Stimulated activated CD8-positive, alpha-beta memory T cell treated with anti-CD3 and anti-CD28 coated beads, Interleukin-7, amount 100 ng/mL, for 1 hour (primary cell): ENCODE data around the gene OAT.

Source experiments
- DNase-seq, 2 donors: peaks; one replicate each; pipeline ENCODE4 v3.0.0-alpha.2; 2020; ENCODE audit warnings: low read depth in 2 of 2

The OAT gene

GRCh38 chr10:124418726-124419501, at the start of gene OAT:
OAT (minus strand) TSS chr10:124418923; CDS start chr10:124412171, 6,752 bp downstream.
- DNase-seq = peak; percentile 89 to 92

- DNase-seq = no peak
Observed at GRCh38 chr10:124467165-124467564, 48.4 kb upstream of the OAT start.

GRCh38 chr10:124465777-124466488, 47.2 kb upstream of the OAT start:
- DNase-seq = no peak

- DNase-seq = no peak
Observed at GRCh38 chr10:124465003-124465776, 46.5 kb upstream of the OAT start.

- DNase-seq = no peak
Observed at GRCh38 chr10:124464028-124464965, 45.6 kb upstream of the OAT start.

- no peak for DNase-seq
Observed at GRCh38 chr10:124462348-124462695, 43.6 kb upstream of the OAT start.

GRCh38 chr10:124461642-124462347, 43.1 kb upstream of the OAT start, which contains the start of gene LHPP:
LHPP (plus strand) TSS chr10:124461823; CDS start chr10:124461863, 40 bp downstream.
- DNase-seq = peak; percentile 65 to 74

- DNase-seq = no peak
Observed at GRCh38 chr10:124460144-124460543, 41.4 kb upstream of the OAT start.

- DNase-seq = no peak
Observed at GRCh38 chr10:124459395-124459794, 40.7 kb upstream of the OAT start.

GRCh38 chr10:124458889-124459288, 40.2 kb upstream of the OAT start:
- no peak for DNase-seq

GRCh38 chr10:124458473-124458872, 39.8 kb upstream of the OAT start:
- no peak for DNase-seq

- no peak for DNase-seq
Observed at GRCh38 chr10:124455441-124455840, 36.7 kb upstream of the OAT start.

- no peak for DNase-seq
Observed at GRCh38 chr10:124453960-124454610, 35.4 kb upstream of the OAT start.

GRCh38 chr10:124451276-124451675, 32.6 kb upstream of the OAT start:
- no peak for DNase-seq

- DNase-seq = no peak
Observed at GRCh38 chr10:124450783-124451057, 32.0 kb upstream of the OAT start.

- no peak for DNase-seq
Observed at GRCh38 chr10:124450012-124450782, 31.5 kb upstream of the OAT start, which contains the start of gene NKX1-2. NKX1-2 (minus strand) TSS chr10:124450035; CDS start chr10:124449943, 92 bp downstream.

GRCh38 chr10:124449170-124450011, 30.7 kb upstream of the OAT start:
- no peak for DNase-seq

GRCh38 chr10:124448696-124449169, 30.0 kb upstream of the OAT start:
- DNase-seq = no peak
